ENCODE results near the gene TULP4.
A peak's percentile ranks its signal among the peaks of the same experiment; 100 is the strongest.
"Not testable (repeated sequence)": the region's sequence is repeated elsewhere in the genome, so short reads cannot be mapped to it uniquely, and the experiment has no call there.

TULP4 gene

GRCh38 chr6:158337332-158337731 lies 25.1 kb downstream of the TULP4 start:
- Histone ChIP-seq H3K27me3 (no peaks in the 10 kb centered on the region), H3K36me3 (peaks cover 37% of the 10 kb centered on the region), H3K4me3 (no peak overlapping the region), H3K4me1 (peaks cover 19% of the 10 kb centered on the region), H3K4me2 (no peak overlapping the region), H4K20me1 (no peaks in the 10 kb centered on the region), H3K27ac (no peak overlapping the region), H3K9ac (no peak overlapping the region), H3K9me3 (peaks cover 32% of the 10 kb centered on the region)
- TF ChIP-seq Cebpa-rat (IDR thresholded peaks at IDR 0.05), result no peak

- H4K20me1 ChIP-seq, result no peaks in the 10 kb centered on the region
- no peak overlapping the region for H3K4me3 ChIP-seq
- peaks cover 19% of the 10 kb centered on the region for H3K4me1 ChIP-seq
- H3K4me2 ChIP-seq, result no peak overlapping the region
- TF ChIP-seq Cebpa-rat (IDR thresholded peaks at IDR 0.05), result no peak
- no peak overlapping the region for H3K9ac ChIP-seq
- H3K27me3 ChIP-seq, result no peaks in the 10 kb centered on the region
- peaks cover 33% of the 10 kb centered on the region for H3K36me3 ChIP-seq
- H3K27ac ChIP-seq, result no peak overlapping the region
- peaks cover 32% of the 10 kb centered on the region for H3K9me3 ChIP-seq
These were observed 26.2 kb downstream of the TULP4 start for GRCh38 chr6:158338311-158339112.

- H3K36me3 ChIP-seq, result peaks cover 35% of the 10 kb centered on the region
- peaks cover 35% of the 10 kb centered on the region for H3K9me3 ChIP-seq
- not testable (repeated sequence) for H4K20me1 ChIP-seq, H3K27ac ChIP-seq, H3K4me2 ChIP-seq, H3K9ac ChIP-seq, H3K27me3 ChIP-seq, H3K4me3 ChIP-seq
- peaks cover 19% of the 10 kb centered on the region for H3K4me1 ChIP-seq
These were observed 26.9 kb downstream of the TULP4 start for GRCh38 chr6:158339197-158339596.

- Histone ChIP-seq H3K4me1 (peaks cover 19% of the 10 kb centered on the region), H3K27me3 (no peaks in the 10 kb centered on the region), H3K4me3 (no peak overlapping the region), H3K4me2 (peak overlapping the region; percentile 54), H4K20me1 (no peaks in the 10 kb centered on the region), H3K9ac (peak overlapping the region; percentile 8; the same call in 1 of the 2 replicates), H3K27ac (peak overlapping the region; percentile 20), H3K9me3 (peaks cover 45% of the 10 kb centered on the region), H3K36me3 (peaks cover 44% of the 10 kb centered on the region)
- no peak for TF ChIP-seq Cebpa-rat (IDR thresholded peaks at IDR 0.05)
These were observed 28.0 kb downstream of the TULP4 start for GRCh38 chr6:158340252-158340651.

- TF ChIP-seq Cebpa-rat (IDR thresholded peaks at IDR 0.05), result no peak
- H3K9ac ChIP-seq, result no peak overlapping the region
- no peaks in the 10 kb centered on the region for H3K27me3 ChIP-seq
- H3K4me1 ChIP-seq, result peaks cover 19% of the 10 kb centered on the region
- H3K4me2 ChIP-seq, result no peak overlapping the region
- peaks cover 55% of the 10 kb centered on the region for H3K36me3 ChIP-seq
- H3K4me3 ChIP-seq, result no peak overlapping the region
- H3K27ac ChIP-seq, result no peak overlapping the region
- peaks cover 73% of the 10 kb centered on the region for H3K9me3 ChIP-seq
- H4K20me1 ChIP-seq, result no peaks in the 10 kb centered on the region
These were observed 32.3 kb downstream of the TULP4 start for GRCh38 chr6:158344534-158344933.

- Histone ChIP-seq H3K9me3 (peaks cover 82% of the 10 kb centered on the region), H3K36me3 (peaks cover 62% of the 10 kb centered on the region), H3K4me1 (peaks cover 12% of the 10 kb centered on the region)
- H3K9ac ChIP-seq, H3K27ac ChIP-seq, H3K27me3 ChIP-seq, H3K4me2 ChIP-seq, H4K20me1 ChIP-seq, H3K4me3 ChIP-seq: not testable (repeated sequence)
These were observed 33.2 kb downstream of the TULP4 start for GRCh38 chr6:158345444-158345843.

GRCh38 chr6:158347335-158347734 lies 35.1 kb downstream of the TULP4 start:
- TF ChIP-seq Cebpa-rat (IDR thresholded peaks at IDR 0.05), result no peak

GRCh38 chr6:158348737-158349504 lies 36.7 kb downstream of the TULP4 start:
- not testable (repeated sequence) for H3K27ac ChIP-seq, H3K27me3 ChIP-seq, H3K9ac ChIP-seq, H4K20me1 ChIP-seq, H3K4me1 ChIP-seq, H3K4me2 ChIP-seq
- Histone ChIP-seq H3K4me3 (0 out of 2 replicates have a peak overlapping the region, but pooled peaks have one; percentile 39), H3K36me3 (peaks cover 60% of the 10 kb centered on the region), H3K9me3 (peaks cover 83% of the 10 kb centered on the region)

More at GRCh38 chr6:158347335-158347734, 35.1 kb downstream of the TULP4 start:
- Histone ChIP-seq H4K20me1 (no peaks in the 10 kb centered on the region), H3K4me3 (no peak overlapping the region), H3K36me3 (peaks cover 67% of the 10 kb centered on the region), H3K27me3 (no peaks in the 10 kb centered on the region), H3K9me3 (peaks cover 95% of the 10 kb centered on the region), H3K9ac (no peak overlapping the region), H3K4me2 (no peak overlapping the region), H3K4me1 (no peaks in the 10 kb centered on the region), H3K27ac (no peak overlapping the region)

- H3K4me2 ChIP-seq, H3K27ac ChIP-seq, H3K27me3 ChIP-seq, H4K20me1 ChIP-seq, H3K4me3 ChIP-seq, H3K4me1 ChIP-seq, H3K9ac ChIP-seq: not testable (repeated sequence)
- H3K9me3 ChIP-seq, result peaks cover 75% of the 10 kb centered on the region
- H3K36me3 ChIP-seq, result peaks cover 60% of the 10 kb centered on the region
These were observed 37.4 kb downstream of the TULP4 start for GRCh38 chr6:158349505-158350275.

- not testable (repeated sequence) for H4K20me1 ChIP-seq, H3K27me3 ChIP-seq, H3K4me3 ChIP-seq, H3K4me2 ChIP-seq, H3K4me1 ChIP-seq, H3K27ac ChIP-seq, H3K9ac ChIP-seq
- Histone ChIP-seq H3K9me3 (peaks cover 65% of the 10 kb centered on the region), H3K36me3 (peaks cover 52% of the 10 kb centered on the region)
These were observed 38.5 kb downstream of the TULP4 start for GRCh38 chr6:158350731-158351130.
